ENCODE measurements around the gene MGLL.

MGLL gene

DNA sequence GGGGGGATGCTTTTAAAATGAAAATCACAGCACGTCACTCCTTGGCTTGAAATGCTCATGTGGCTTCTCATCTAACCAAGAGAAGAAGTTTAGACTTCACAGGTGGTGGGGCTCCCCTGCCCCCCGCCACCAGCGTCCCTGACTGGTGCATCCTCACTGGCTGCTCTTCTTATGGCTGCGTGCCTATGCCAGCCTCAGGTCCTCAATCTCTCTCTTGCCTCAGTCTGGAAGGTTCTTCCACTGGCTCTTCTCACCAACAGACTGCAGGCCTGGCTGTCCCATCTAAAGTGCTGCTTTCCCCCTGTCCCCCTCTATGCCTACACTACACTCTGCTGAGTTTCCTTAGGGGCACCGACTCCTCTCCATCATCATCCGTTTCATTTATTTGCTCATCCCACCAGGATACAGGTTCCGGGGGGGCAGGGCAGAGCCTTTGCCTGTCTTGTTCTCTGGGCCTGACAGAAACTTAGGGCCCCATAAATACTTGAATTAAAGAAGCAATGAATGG is 128.9 kb downstream of the MGLL start:
- Histone ChIP-seq H3K4ac (ENCODE audit: low read depth, low read length) (no peak overlapping the region), H3K9ac (ENCODE audit: low read length) (no peak overlapping the region), H3K79me1 (ENCODE audit: low read length) (no peaks in the 10 kb centered on the region), H3K4me3 (ENCODE audit: low read length) (no peak overlapping the region), H4K5ac (ENCODE audit: low read length) (no peak overlapping the region), H3K4me1 (ENCODE audit: control insufficient read depth, low read depth, low read length) (peaks cover 2% of the 10 kb centered on the region), H3K56ac (ENCODE audit: low read length) (no peak overlapping the region), H3K4me2 (ENCODE audit: low read length) (no peak overlapping the region), H3K27ac (ENCODE audit: low read depth, low read length) (no peak overlapping the region), H2BK15ac (replicated peaks; ENCODE audit: low read depth) (no peak overlapping the region), H2BK5ac (ENCODE audit: low read length) (no peak overlapping the region), H3K27me3 (ENCODE audit: insufficient read depth, low read length, poor library complexity) (no peaks in the 10 kb centered on the region), H3K18ac (ENCODE audit: low read length) (no peak overlapping the region), H4K8ac (ENCODE audit: low read depth, low read length) (no peak overlapping the region), H2AK5ac (ENCODE audit: low read length) (no peak overlapping the region), H2BK120ac (ENCODE audit: low read depth, low read length) (no peak overlapping the region), H3K36me3 (ENCODE audit: control insufficient read depth, insufficient read depth, low read length) (no peaks in the 10 kb centered on the region), H3K79me2 (ENCODE audit: control insufficient read depth, insufficient read depth, low read length) (no peaks in the 10 kb centered on the region), H3K23ac (ENCODE audit: low read length) (no peak overlapping the region)
- no peak for DNase-seq
- WGBS (ENCODE audit: extremely low coverage, insufficient coverage, low lambda C conversion rate) = no CpG with 5 or more reads among the region's 7 CpGs

DNA sequence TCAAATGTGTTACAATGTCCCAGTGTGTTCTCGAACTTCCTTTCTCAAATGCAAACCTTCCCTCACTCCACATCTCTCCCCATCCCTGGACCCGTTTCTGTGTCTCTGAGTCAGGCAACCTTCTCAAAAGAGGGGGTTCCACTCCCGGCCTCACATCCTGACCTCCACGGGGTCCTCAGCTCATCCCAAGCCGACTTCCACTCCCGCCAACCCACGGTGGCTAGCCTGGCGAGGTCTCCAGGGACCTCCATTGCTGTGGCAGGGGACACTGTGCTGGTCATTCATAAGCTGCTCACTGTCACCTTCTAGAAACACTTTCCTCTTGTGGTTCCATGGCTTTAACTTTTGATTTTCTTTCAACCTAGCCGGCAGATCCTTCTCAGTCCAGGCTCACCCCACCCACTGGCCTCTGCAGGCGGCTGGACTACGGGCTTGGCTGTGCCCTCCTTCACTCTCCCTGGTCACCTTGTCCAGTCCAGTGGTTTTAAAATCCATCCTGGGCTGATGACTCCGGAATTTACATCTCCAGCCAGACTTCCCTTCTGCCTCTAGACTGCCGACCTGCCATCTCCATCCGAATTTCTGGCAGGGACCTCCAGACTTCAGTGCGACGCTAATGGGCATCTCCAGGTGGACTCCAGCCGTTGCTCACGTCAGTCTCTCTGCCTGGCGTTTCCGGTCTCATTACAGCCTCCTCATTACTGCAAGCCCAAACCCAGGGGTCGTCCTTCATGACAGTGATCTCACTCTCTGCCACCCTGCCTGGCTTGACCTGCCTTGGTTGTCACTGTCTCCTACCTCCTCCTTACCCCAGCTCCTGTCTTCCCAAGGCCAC is 129.6 kb downstream of the MGLL start:
- Histone ChIP-seq H4K5ac (ENCODE audit: low read length) (no peak overlapping the region), H3K36me3 (ENCODE audit: control insufficient read depth, insufficient read depth, low read length) (no peaks in the 10 kb centered on the region), H3K4me1 (ENCODE audit: control insufficient read depth, low read depth, low read length) (peaks cover 2% of the 10 kb centered on the region), H3K79me2 (ENCODE audit: control insufficient read depth, insufficient read depth, low read length) (no peaks in the 10 kb centered on the region), H3K9ac (ENCODE audit: low read length) (no peak overlapping the region), H3K4me2 (ENCODE audit: low read length) (no peak overlapping the region), H2BK15ac (replicated peaks; ENCODE audit: low read depth) (no peak overlapping the region), H3K23ac (ENCODE audit: low read length) (no peak overlapping the region), H3K4me3 (ENCODE audit: low read length) (no peak overlapping the region), H2BK5ac (ENCODE audit: low read length) (no peak overlapping the region), H3K4ac (ENCODE audit: low read depth, low read length) (no peak overlapping the region), H3K56ac (ENCODE audit: low read length) (no peak overlapping the region), H3K18ac (ENCODE audit: low read length) (no peak overlapping the region), H3K27me3 (ENCODE audit: insufficient read depth, low read length, poor library complexity) (no peaks in the 10 kb centered on the region), H3K79me1 (ENCODE audit: low read length) (no peaks in the 10 kb centered on the region), H4K8ac (ENCODE audit: low read depth, low read length) (no peak overlapping the region), H2AK5ac (ENCODE audit: low read length) (no peak overlapping the region), H2BK120ac (ENCODE audit: low read depth, low read length) (no peak overlapping the region), H3K27ac (ENCODE audit: low read depth, low read length) (no peak overlapping the region)
- no peak for DNase-seq
- no CpG with 5 or more reads among the region's 21 CpGs for WGBS (ENCODE audit: extremely low coverage, insufficient coverage, low lambda C conversion rate)

GRCh38 chr3:127691974-127692373 is 130.3 kb downstream of the MGLL start:
- DNase-seq = no peak

DNA sequence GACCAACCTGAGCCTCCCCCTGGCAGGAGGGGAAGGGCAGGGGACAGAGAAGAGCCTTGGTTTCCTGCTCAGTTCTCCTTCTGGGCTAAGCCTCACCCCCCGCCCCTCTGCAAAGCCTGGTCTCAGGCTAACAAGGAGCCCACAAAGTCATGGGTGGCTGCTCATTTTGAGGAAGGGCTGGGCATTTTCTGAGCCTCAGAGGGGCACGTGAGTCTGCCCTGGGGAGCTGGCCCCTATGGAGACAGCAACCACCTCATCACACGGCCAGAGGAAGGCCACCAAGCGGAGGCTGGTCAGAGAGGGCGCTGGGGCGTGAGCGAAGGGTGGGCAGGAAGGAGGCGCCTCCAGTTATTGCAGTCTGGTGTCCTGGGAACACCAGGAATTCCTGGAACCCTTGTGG is 130.8 kb downstream of the MGLL start:
- Histone ChIP-seq H3K79me2 (ENCODE audit: control insufficient read depth, insufficient read depth, low read length) (no peaks in the 10 kb centered on the region), H2BK5ac (ENCODE audit: low read length) (no peak overlapping the region), H3K4me1 (ENCODE audit: control insufficient read depth, low read depth, low read length) (peaks cover 2% of the 10 kb centered on the region), H3K9ac (ENCODE audit: low read length) (no peak overlapping the region), H3K4me2 (ENCODE audit: low read length) (no peak overlapping the region), H3K79me1 (ENCODE audit: low read length) (no peaks in the 10 kb centered on the region), H3K23ac (ENCODE audit: low read length) (no peak overlapping the region), H3K36me3 (ENCODE audit: control insufficient read depth, insufficient read depth, low read length) (no peaks in the 10 kb centered on the region), H3K4me3 (ENCODE audit: low read length) (no peak overlapping the region), H4K8ac (ENCODE audit: low read depth, low read length) (no peak overlapping the region), H3K56ac (ENCODE audit: low read length) (peak overlapping the region; percentile 53), H3K18ac (ENCODE audit: low read length) (no peak overlapping the region), H2BK15ac (replicated peaks; ENCODE audit: low read depth) (no peak overlapping the region), H3K27me3 (ENCODE audit: insufficient read depth, low read length, poor library complexity) (no peaks in the 10 kb centered on the region), H2BK120ac (ENCODE audit: low read depth, low read length) (no peak overlapping the region), H3K27ac (ENCODE audit: low read depth, low read length) (no peak overlapping the region), H2AK5ac (ENCODE audit: low read length) (no peak overlapping the region), H4K5ac (ENCODE audit: low read length) (no peak overlapping the region), H3K4ac (ENCODE audit: low read depth, low read length) (no peak overlapping the region)
- WGBS (ENCODE audit: extremely low coverage, insufficient coverage, low lambda C conversion rate) = no CpG with 5 or more reads among the region's 8 CpGs
- no peak for DNase-seq

More at GRCh38 chr3:127691974-127692373, 130.3 kb downstream of the MGLL start:
- no peak overlapping the region for H3K27ac ChIP-seq (ENCODE audit: low read depth, low read length)
- no CpG with 5 or more reads among the region's 6 CpGs for WGBS (ENCODE audit: extremely low coverage, insufficient coverage, low lambda C conversion rate)
- H2AK5ac ChIP-seq (ENCODE audit: low read length) = no peak overlapping the region
- H3K79me2 ChIP-seq (ENCODE audit: control insufficient read depth, insufficient read depth, low read length) = no peaks in the 10 kb centered on the region
- H3K79me1 ChIP-seq (ENCODE audit: low read length) = no peaks in the 10 kb centered on the region
- no peak overlapping the region for H2BK120ac ChIP-seq (ENCODE audit: low read depth, low read length)
- H3K27me3 ChIP-seq (ENCODE audit: insufficient read depth, low read length, poor library complexity) = no peaks in the 10 kb centered on the region
- peaks cover 2% of the 10 kb centered on the region for H3K4me1 ChIP-seq (ENCODE audit: control insufficient read depth, low read depth, low read length)
- H2BK15ac ChIP-seq (replicated peaks; ENCODE audit: low read depth) = no peak overlapping the region
- H3K9ac ChIP-seq (ENCODE audit: low read length) = no peak overlapping the region
- H3K23ac ChIP-seq (ENCODE audit: low read length) = no peak overlapping the region
- no peak overlapping the region for H2BK5ac ChIP-seq (ENCODE audit: low read length)
- H3K4me3 ChIP-seq (ENCODE audit: low read length) = no peak overlapping the region
- H3K4ac ChIP-seq (ENCODE audit: low read depth, low read length) = no peak overlapping the region
- H3K36me3 ChIP-seq (ENCODE audit: control insufficient read depth, insufficient read depth, low read length) = no peaks in the 10 kb centered on the region
- no peak overlapping the region for H4K5ac ChIP-seq (ENCODE audit: low read length)
- H4K8ac ChIP-seq (ENCODE audit: low read depth, low read length) = no peak overlapping the region
- H3K56ac ChIP-seq (ENCODE audit: low read length) = no peak overlapping the region
- no peak overlapping the region for H3K18ac ChIP-seq (ENCODE audit: low read length)
- H3K4me2 ChIP-seq (ENCODE audit: low read length) = no peak overlapping the region

GRCh38 chr3:127690823-127691452 is 131.4 kb downstream of the MGLL start:
- Histone ChIP-seq H2AK5ac (ENCODE audit: low read length) (no peak overlapping the region), H3K36me3 (ENCODE audit: control insufficient read depth, insufficient read depth, low read length) (no peaks in the 10 kb centered on the region), H3K4me3 (ENCODE audit: low read length) (no peak overlapping the region), H3K4me2 (ENCODE audit: low read length) (no peak overlapping the region), H2BK15ac (replicated peaks; ENCODE audit: low read depth) (no peak overlapping the region), H4K5ac (ENCODE audit: low read length) (no peak overlapping the region), H3K23ac (ENCODE audit: low read length) (no peak overlapping the region), H3K27ac (ENCODE audit: low read depth, low read length) (no peak overlapping the region), H4K8ac (ENCODE audit: low read depth, low read length) (no peak overlapping the region), H3K56ac (ENCODE audit: low read length) (peak overlapping the region; percentile 6), H3K27me3 (ENCODE audit: insufficient read depth, low read length, poor library complexity) (no peaks in the 10 kb centered on the region), H3K4me1 (ENCODE audit: control insufficient read depth, low read depth, low read length) (peaks cover 2% of the 10 kb centered on the region), H3K79me2 (ENCODE audit: control insufficient read depth, insufficient read depth, low read length) (no peaks in the 10 kb centered on the region), H3K79me1 (ENCODE audit: low read length) (no peaks in the 10 kb centered on the region), H3K9ac (ENCODE audit: low read length) (no peak overlapping the region), H2BK120ac (ENCODE audit: low read depth, low read length) (no peak overlapping the region), H3K4ac (ENCODE audit: low read depth, low read length) (no peak overlapping the region), H3K18ac (ENCODE audit: low read length) (no peak overlapping the region), H2BK5ac (ENCODE audit: low read length) (no peak overlapping the region)
- no CpG with 5 or more reads among the region's 4 CpGs for WGBS (ENCODE audit: extremely low coverage, insufficient coverage, low lambda C conversion rate)
- peak; percentile 88 for DNase-seq

Measured in mesendoderm (in vitro differentiated cells).